Neural progenitor cell (in vitro differentiated cells): ENCODE data around the gene RNH1.

Experiments
- EZH2 ChIP-seq: fragments of 200-600 bp; sonication (generic); IDR thresholded peaks from 2 replicates; pipeline ENCODE4 v1.6.1; 2017; ENCODE audit warnings: antibody characterized with exemption, mild to moderate bottlenecking, moderate library complexity
- TF ChIP-seq, protein P1 (sequence below): fragments of 200-600 bp; sonication (generic); IDR thresholded peaks from 2 replicates; pipeline ENCODE4 v1.5.1; 2017; ENCODE audit warnings: antibody characterized with exemption, mild to moderate bottlenecking

DNA sequence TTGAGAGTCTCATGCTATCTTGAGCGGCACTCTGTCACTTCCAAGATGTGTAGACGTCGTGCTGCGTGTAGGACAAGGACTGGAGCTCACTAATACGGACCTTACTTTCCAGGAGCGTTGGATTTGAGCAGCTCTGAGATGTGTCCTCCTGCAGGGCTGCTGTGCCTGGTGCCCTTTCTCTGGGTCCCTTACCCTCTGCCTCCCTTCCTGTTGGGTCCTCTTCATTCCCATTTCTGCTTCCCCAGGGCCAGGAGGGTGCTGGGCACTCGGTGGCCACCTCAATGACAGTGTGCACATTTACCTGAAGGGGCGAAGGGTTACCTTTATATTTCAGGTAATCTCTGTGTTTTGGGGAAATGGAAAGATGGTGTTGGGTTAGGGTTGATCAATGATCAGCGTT is 53.0 kb downstream of the RNH1 start:
- TF ChIP-seq, protein P1, sequence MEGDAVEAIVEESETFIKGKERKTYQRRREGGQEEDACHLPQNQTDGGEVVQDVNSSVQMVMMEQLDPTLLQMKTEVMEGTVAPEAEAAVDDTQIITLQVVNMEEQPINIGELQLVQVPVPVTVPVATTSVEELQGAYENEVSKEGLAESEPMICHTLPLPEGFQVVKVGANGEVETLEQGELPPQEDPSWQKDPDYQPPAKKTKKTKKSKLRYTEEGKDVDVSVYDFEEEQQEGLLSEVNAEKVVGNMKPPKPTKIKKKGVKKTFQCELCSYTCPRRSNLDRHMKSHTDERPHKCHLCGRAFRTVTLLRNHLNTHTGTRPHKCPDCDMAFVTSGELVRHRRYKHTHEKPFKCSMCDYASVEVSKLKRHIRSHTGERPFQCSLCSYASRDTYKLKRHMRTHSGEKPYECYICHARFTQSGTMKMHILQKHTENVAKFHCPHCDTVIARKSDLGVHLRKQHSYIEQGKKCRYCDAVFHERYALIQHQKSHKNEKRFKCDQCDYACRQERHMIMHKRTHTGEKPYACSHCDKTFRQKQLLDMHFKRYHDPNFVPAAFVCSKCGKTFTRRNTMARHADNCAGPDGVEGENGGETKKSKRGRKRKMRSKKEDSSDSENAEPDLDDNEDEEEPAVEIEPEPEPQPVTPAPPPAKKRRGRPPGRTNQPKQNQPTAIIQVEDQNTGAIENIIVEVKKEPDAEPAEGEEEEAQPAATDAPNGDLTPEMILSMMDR: no peak
- TF ChIP-seq EZH2: no peak
